GM04503 (cell line): ENCODE results near the gene COL4A1.
A peak's percentile ranks its signal among the peaks of the same experiment; 100 is the strongest.

Experiments used
- DNase-seq: peaks from one replicate; pipeline ENCODE4 v3.0.0-alpha.2; 2012; ENCODE audit warnings: low read depth

COL4A1 gene

DNA sequence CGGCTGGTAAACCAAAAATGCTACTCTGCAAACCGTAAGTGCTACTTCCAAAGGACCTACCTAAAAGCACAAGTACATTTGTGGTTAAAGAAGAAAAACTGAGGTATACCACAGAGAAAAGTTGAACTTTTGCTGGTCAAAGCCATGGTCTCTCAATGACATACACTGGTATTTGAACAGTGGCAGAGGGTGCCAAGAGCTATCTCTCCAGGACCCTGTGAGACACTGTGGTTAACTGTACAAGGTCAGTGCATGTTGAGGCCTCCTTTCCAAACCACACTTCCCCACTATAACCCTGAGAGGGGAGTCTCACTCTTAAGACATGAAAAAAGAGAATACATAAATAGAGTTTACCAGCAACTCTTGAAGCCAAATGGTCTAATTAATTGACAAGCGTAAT is 49.5 kb downstream of the COL4A1 start:
- no peak for DNase-seq

DNA sequence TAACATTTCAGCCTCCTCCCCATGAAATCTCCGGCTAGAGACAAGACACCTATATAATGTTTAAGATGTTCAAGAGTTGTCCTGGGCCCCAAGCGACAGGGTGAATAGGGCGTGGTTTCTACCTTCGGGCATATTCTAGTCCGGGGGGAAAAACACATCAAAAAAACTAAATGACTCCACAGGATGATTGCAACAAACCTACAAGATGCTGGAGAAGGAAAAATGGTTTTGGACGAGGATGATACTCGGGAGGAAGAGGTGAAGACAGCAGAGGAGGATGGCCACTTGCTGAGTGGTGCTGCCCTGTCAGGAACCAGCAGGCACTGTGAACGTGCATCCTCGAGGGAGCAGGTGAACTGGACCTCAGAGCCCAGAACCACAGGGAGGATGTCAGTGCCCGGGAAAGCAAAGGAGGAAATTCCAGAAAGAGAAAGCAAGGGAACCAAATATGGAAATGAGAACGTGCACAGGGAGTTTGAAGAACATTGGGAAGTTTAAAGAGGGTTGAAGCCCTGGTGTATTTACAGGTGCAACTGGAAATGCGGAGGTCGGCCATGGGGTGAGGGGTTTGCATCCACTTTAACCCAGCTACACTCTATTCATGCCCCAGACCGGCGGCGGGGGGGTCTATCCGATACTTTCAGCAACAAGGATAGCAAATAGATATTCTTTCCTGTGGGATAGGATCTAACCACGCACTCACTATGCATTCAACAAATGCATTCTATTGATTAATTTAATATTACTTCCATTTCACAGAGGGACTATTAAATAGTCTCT is 50.6 kb downstream of the COL4A1 start:
- no peak for DNase-seq

DNA sequence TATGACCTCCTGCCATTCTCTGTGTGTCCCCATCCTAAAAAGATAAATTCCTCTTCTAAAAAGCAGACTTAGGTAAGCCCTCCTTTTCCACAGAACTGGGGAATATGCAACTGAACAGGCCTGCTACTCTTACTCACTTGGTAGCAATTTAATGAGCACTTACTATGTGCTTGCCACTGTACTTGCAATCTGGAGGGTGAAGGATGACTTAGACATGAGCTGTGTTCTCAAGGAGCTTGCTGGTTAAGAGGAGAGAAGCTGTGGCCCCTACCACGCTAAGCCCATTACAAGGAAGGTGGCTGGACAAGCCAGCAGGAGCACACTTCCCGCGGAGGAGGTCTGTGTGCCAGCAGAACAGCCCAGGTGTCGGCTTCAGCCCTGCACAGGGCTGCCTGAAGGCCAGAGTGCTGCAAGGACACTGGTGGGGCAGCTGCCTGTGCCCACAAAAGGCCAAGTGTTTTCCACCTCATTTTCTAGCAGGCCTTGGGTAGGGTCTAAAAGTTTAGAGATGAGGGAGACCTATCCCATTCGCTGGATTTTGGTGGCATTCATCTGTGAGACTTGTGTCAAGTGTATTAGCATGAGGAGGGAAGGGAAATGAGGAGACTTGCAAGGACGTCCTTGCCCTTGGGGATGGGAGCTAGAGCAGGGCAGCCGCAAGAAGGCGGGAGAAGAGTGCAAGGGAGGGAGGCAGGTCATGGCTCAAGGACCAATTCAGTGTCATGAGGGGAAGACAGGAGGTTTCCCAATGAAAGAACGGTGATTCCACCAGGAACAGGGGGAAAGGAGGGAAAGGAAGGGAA is 52.0 kb downstream of the COL4A1 start:
- DNase-seq = no peak

DNA sequence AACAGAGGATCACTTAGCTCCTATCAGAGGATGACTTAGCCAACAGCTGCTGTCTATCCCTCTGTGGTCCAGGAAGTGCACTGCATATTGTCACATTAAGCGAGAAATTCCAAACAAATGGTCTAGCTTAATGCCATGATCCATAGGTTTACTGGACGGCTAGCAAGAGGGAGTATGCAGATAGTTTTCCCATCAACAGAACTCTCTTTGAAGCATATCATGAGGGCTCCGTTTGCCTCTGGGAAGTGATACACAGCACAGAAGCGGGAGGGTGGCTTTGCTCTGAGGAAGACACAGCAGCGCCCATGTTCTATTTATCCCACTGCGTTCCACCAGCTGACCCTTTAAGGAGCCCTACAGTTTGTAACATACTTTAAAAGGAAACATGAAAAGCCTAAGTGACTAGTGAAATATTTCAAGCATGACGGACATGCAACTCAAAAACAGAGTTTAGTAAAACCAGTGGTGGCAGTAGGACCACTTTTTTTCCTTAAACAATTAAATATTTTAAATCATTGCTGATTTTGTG is 52.7 kb downstream of the COL4A1 start:
- no peak for DNase-seq

DNA sequence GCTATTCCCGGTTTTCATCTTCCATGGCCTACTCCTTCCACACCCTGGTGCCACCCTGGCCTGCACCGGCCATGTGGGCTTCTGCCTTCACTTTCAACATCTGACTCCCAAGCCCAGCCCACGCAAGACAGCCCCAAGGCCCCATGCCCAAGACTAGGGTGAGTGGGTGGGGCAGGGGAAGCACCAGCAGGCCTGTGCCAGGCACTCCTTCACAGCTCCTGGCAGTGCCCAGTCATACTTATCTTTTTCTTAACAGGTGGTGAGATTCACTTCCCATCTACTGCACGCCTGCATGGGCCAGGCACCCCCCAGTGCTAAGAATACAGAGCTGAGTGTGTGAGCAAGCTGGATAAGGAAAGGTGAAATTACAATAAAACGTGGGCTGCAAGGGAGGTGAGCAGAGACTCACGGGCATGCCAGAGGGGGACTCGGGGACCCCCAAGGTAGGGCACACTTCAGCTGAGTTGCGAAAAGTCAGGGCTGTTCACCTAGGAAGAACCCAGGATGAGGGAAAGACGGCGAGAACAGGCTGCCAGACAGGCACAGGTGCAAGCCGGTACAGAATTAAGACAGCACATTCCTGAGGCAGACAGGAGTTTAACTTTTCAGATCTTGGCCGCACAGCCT is 55.7 kb downstream of the COL4A1 start:
- DNase-seq = no peak

DNA sequence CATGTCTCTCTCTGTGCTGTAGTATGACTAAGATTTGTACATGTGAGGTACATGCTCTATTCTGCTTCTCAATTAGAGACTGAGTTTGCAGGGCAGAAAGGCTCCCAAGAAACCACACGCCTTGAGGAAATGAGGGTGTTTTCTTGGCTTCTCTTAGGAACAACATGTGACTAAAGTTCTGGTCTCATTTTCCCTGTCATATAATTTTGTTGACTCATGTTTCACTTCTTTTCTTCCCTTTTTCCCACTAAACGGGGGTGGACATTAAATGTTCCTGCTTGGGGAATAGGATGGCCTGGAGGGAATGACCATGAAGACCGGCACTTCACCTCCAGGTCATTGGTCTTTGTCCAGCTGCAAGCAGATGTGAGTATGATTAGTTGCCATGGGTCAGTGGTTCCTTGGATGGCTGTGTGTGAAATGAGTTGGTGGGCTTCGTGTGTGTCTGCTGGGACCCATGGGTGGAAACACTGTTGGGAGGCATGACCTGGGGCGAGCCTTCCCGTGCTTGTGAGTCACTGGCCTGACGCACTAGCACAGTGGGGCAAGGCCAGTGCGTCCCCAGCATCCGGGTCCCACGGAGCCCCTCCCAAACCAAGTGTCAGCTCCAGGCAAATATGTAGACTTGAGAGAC is 56.6 kb downstream of the COL4A1 start:
- peak; percentile 66 for DNase-seq

DNA sequence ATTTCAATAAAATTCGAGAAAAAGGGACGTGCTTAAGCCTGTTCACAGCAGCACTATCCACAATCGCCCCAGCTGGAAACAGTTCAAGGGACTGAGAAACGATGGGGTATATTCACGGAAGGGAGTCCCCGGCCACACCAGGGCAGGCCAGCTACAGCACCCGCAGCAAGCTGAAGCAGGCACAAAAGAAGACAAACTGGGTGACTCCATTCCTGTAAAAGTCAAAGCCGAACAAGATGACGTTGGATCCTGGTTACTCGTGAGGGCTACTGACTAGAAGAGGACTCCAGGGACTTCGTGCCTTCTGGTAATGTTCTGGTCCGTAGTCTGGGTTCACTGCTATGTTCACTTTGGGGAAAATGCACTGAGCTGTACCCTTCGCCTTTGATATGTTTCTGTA is 57.6 kb downstream of the COL4A1 start:
- no peak for DNase-seq

DNA sequence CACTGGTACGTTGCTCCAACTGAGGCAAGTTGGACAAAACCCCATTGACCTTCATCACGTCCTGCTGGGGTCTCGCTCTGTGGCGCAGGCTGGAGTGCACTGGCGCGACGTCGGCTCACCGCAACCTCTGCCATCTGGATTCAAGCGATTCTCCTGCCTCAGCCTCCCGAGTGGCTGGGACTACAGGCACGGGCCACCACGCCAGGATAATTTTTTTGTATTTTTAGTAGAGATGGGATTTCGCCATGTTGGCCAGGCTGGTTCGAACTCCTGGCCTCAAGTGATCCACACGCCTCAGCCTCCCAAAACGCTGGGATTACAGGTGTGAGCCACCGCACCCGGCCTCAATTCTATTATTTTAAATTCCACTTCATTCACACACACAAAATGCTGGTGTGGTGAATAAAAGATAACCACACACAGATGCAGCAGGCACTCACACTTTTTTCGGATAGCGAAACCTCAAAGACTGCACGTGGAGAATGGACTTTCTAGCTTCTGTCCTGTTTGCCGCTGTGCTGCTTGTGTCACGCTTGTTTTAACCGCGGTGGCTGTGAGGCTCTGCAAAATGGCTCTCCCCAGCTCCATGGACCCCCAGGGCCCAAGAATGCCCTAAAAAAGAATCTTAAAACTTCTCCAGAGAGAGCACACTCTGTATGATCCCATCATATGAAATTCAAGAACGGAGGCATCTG is 58.4 kb downstream of the COL4A1 start:
- DNase-seq = no peak

DNA sequence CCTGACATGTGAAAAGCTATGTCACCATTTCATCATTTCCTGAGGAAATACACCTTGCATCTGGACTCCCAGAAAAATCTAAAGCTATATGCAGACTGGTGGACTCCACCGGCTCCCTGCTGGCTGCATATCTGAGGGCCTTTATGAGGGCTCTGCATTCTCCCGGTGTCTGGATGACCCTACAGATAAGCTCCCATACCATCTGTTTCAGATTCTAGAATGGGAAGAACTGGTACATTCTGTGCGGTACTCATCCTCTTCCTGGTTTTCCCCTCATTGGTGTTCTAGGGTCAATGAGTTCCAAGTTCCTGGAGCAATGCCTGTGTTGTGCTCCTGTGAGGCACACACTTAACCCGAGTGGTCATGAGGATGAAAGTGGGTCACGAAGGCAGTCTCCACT is 60.4 kb downstream of the COL4A1 start:
- DNase-seq = no peak

DNA sequence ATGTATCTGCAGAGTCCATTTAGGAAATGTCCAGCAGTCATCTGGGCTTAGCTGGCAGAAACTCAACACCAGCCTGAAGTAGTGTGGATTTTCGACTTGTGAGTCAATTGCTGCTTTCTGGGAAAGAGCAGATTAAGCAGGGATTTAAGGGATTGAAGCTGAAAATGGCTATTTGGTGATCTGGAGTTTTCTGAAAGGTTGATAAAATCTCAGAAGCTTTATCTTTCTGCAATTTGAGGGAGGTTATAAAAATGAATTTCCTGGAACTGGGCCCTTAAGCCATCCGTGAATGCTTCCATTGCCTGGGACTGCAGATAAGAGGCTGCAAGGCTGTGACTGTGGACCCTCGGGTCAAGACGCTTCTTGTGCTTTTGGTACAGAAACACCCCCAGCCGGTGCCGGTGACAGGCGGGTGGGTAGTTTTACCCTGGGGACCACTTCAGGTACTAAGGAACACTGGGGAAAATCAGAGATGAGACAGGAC is 61.5 kb downstream of the COL4A1 start:
- DNase-seq = no peak

DNA sequence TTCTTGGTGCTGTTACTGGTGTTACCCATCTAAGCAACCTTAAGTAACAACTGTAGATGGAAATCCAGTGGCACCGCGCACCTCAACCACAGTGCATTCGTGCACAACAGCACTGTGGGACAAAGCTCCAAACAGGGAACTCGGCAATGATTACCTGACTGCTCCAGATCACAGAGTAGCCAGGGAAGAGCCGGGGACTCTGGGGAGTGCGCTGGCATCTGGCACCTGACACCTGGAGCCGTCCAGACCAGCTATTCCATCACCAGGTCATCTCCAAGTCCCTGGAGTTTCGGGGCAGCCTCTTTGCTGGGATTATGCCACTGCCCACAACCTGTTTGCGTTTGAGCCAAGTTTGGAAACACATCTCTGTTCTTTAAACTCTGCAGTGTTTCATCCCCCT is 62.0 kb downstream of the COL4A1 start:
- no peak for DNase-seq

DNA sequence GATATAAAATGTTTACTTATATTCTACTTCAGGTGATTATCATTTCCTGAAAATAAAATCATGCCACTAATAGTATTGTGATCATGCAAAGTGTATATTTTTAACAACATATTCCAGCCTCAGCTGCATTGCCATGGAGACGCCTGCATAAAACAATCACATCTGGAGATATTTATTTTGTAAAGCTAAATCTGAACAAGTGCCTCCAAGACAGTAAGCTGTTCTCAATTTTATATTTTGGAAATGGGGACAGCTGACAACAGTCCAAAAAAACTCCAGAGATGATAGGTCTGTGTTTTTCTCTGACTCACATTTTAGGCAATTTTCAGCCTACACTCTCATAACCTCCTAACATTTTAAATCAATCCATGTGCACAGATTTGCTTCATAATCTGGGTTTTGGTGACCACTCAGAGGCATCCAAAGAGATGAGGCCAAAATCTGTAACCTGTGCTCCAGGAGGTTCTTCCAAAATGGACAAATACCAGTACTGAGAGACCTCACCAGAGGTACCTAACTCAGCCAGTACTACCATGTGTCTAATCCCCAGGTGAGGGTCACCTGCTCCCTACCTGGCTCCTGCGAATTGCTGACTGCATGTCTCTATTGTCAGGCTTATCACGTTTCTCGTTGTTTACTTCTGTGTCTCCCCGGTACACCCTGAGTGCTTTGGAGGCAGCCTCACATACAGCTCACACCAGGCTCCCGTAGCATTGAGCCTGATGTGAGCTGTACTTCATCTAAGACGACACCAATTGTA is 62.7 kb downstream of the COL4A1 start:
- DNase-seq = peak; percentile 83

DNA sequence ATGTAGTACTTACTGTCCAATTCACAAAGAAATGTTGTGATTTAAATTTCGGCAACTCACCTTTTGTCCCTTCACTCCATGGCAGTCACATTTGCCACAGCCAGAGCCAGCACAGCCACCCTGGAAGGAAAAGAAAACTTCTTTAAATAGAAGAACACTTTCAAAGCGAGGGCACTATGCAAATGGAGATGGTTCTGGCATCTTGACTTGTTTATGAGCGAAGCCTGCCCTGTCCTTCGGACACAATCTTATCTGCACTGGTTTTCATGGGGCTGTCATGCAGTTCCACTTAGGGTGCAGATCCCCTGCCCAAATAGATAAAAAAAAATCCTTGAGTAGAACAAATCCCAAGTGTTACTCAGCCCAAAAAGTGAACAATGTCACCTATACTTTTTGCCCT is 64.3 kb downstream of the COL4A1 start:
- DNase-seq = no peak

DNA sequence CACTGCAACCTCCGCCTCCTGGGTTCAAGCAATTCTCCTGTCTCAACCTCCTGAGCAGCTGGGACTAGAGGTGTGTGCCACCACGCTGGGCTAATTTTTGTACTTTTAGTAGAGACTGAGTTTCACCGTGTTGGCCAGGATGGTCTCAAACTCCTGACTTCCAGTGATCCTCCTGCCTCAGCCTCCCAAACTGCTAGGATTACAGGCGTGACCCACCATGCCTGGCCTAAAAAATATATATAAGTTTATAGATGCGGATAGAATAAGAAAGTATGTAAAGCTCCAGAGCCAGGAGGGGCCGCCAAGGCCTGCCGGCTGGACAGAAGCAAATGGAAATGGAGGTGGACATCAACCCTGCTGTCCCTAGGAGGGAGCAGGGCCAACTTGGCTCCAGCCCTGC is 66.0 kb downstream of the COL4A1 start:
- no peak for DNase-seq

DNA sequence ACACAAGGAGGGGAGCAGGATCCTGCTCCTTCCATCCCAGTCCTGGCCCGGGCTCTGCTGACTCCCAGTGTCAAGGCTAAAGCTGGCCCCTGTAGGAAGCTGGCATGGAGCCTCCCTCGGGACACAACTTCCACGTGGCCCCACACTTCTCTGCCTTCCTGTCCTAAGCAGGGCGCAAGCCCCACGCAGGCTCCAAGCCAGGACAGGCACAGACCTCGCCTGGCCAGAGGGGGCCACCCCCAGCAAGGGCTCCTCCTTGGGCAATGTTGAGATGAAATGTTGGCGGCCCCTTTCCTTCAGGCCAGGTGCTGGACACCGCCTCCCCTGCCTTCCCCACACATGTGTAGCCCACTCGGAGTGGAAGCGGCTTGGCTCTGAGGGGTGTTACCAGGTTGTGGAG is 66.6 kb downstream of the COL4A1 start:
- no peak for DNase-seq

DNA sequence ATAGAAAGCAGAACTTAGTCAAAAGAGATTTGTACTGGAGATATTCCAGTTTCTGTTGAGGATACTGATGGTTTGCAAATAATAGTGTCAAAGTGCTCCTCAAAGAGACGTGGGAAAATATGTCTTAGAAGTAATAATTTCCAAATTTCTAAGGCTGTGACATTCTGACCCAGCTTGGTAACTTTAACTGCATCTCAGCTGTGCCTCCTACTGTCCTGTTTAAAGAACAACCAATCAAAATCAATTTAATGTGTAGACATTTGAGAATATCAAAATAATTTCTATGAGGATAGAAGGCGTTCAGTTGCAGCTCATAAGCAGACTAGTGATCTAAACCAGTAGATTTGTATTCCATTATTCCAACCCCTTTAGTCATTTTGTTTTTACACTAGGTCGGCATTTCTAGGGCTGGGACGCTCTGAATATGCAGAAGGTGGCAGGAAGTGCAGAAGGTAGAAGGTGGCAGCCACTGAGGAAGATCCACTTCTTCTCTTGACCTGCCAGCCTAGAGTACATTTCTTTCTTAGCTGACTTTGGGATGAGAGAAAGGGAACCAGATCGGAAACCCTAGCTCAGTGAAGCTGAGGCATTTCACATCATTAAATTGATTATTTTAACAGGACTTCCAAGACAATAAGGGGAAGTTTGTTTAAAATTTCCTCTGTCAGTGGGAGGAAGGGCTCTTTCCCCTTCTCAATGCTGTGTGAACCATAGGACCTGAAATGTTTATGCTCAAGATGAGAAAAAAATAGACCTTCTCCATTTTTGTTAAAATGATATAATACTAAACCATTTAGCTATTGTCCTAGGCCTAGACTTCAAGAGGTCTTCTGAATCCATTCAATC is 67.5 kb downstream of the COL4A1 start:
- no peak for DNase-seq

DNA sequence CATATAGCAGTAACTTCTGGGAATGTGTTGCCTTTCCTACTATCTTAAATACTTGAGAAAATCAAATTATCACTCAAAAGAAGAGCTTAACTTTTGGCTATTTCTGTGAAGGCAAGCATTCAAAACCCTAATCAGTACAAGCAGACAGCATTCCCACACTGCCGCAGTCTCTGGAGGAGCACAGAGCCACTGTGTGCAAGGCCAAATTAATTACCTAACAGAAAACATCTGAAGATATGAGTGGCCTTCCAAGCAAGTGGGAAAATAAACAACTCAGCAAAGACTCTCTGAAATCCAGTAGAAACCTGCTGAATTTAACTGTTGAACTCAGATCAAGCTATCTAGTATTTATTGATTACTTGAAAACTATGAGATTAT is 68.2 kb downstream of the COL4A1 start:
- no peak for DNase-seq

DNA sequence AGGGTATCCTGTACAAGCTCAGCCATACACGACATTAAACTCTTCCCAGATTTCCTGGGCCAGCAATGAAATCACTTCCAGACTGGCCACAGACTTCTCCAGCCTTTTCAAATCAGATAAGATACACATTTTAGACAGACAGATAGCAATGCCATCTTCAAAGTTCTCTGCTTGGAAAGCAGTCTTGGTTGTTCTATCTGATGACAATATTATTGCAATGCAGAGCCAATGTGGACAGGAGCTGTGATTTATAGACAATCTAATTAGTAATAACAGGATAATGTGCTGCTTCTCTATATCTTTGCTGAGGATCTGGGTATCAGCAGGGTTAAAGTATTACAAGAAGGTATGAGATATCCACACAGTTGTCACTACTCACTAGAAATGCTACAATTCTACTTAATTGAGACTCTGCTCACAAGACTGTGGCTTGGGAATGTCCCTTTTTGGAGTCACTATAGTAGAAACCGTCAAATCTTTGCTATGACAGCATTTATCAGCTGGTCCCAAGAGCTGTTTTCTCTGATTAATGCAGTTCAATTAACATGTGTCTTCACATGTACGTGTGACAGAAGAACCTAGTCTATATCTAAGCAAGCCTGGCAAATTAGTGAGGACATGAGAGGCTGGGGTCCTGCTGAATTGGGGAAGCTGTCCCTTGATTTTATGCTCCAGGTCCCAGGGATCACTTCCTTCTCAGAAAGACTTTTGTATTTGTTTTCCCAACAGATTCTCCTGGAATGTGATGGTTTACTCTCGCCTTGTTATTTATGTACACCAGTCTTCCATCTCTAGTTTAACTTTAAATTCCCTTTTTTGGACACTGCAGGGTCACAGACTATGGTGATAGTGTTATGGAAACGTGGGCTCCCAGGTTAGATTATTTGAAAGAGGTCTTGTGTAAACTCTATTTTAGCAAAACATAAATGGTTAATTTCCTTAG is 68.8 kb downstream of the COL4A1 start:
- DNase-seq = no peak

DNA sequence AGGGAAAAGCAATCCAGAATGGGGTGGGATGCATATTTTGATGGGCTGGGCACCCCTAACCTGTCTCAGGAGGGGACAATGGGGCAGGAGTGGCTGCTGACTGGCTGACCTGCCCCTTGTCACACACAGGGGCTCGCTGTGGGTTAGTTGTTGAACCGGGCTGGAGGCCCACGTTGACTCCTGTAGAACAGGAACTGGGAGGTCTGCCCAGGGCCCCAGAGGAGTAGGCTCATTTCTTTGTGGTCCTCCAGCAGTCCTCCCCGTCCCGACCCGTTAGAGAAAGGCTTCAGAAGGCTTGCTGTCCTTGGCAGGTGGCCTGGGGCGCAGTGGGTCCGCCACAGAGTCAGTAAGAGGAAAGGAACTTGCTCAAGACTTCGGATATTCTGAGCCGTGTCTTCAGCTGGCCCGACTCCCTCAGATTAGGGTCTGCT is 70.1 kb downstream of the COL4A1 start:
- no peak for DNase-seq
